Brain microvascular endothelial cell (primary cell): ENCODE measurements around the gene MAJIN.
"Not testable (repeated sequence)": the region's sequence is repeated elsewhere in the genome, so short reads cannot be mapped to it uniquely, and the experiment has no call there.

ENCODE experiments used
- DNase-seq: peaks from one replicate; pipeline ENCODE4 v3.0.0-alpha.2; 2020
- H3K27ac ChIP-seq: fragments of 250-450 bp; sonication (Bioruptor Pico); 2 replicates; pipeline ENCODE4 v1.5.1; 2020; ENCODE audit warnings: mild to moderate bottlenecking, moderate library complexity
- H3K27me3 ChIP-seq: fragments of 250-450 bp; sonication (Bioruptor Pico); replicated peaks from 2 replicates; pipeline ENCODE4 v1.5.1; 2020; ENCODE audit warnings: mild to moderate bottlenecking
- H3K36me3 ChIP-seq: fragments of 250-450 bp; sonication (Bioruptor Pico); replicated peaks from 2 replicates; pipeline ENCODE4 v1.5.1; 2020; ENCODE audit warnings: mild to moderate bottlenecking
- H3K4me3 ChIP-seq: 2 replicates; pipeline ENCODE4 v1.5.1; 2011; ENCODE audit warnings: low read depth, mild to moderate bottlenecking, control low read depth, low read length, moderate library complexity
- in situ Hi-C: cut with HindIII; loops from 2 replicates; pipeline ENCODE4 v1.10.0; 2017; ENCODE audit warnings: low sequenced_read_pairs, low pct_ligation_motif_present
- TF ChIP-seq, protein P1 (sequence below): IDR thresholded peaks from 2 replicates; pipeline ENCODE4 v1.5.1; 2011; ENCODE audit warnings: low read depth, mild to moderate bottlenecking, moderate library complexity, low read length, control low read depth, inconsistent platforms; ENCODE audit errors: missing control alignments

MAJIN gene

DNA sequence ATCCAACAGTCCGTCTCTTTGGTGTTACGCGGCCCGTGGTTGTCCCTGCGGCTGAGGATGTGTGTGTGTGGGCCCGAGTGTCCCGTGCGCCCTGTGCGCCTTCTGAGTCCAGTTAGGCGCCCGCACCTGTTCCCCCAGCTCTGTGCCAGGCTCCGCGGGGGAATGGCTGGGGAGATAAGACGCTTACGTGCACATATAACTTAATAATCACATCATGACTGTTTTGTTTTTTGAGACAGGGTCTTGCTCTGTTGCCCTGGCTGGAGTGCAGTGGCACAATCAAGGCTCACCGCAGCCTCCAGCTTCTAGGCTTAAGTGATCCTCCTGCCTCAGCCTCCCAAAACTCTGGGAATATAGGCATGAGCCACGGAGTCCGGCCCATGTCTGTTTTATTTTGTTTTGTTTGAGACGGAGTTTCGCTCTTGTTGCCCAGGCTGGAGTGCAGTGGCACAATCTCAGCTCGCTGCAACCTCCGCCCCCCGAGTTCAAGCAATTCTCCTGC is 42.9 kb upstream of the MAJIN start:
- peak overlapping the region; percentile 74 for H3K4me3 ChIP-seq
- no peaks in the 10 kb centered on the region for H3K27me3 ChIP-seq
- in situ Hi-C loops: no loop called here
- no peak for DNase-seq
- no peaks in the 10 kb centered on the region for H3K36me3 ChIP-seq
- H3K27ac ChIP-seq: peak overlapping the region; percentile 81
- TF ChIP-seq, protein P1, sequence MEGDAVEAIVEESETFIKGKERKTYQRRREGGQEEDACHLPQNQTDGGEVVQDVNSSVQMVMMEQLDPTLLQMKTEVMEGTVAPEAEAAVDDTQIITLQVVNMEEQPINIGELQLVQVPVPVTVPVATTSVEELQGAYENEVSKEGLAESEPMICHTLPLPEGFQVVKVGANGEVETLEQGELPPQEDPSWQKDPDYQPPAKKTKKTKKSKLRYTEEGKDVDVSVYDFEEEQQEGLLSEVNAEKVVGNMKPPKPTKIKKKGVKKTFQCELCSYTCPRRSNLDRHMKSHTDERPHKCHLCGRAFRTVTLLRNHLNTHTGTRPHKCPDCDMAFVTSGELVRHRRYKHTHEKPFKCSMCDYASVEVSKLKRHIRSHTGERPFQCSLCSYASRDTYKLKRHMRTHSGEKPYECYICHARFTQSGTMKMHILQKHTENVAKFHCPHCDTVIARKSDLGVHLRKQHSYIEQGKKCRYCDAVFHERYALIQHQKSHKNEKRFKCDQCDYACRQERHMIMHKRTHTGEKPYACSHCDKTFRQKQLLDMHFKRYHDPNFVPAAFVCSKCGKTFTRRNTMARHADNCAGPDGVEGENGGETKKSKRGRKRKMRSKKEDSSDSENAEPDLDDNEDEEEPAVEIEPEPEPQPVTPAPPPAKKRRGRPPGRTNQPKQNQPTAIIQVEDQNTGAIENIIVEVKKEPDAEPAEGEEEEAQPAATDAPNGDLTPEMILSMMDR: no peak

DNA sequence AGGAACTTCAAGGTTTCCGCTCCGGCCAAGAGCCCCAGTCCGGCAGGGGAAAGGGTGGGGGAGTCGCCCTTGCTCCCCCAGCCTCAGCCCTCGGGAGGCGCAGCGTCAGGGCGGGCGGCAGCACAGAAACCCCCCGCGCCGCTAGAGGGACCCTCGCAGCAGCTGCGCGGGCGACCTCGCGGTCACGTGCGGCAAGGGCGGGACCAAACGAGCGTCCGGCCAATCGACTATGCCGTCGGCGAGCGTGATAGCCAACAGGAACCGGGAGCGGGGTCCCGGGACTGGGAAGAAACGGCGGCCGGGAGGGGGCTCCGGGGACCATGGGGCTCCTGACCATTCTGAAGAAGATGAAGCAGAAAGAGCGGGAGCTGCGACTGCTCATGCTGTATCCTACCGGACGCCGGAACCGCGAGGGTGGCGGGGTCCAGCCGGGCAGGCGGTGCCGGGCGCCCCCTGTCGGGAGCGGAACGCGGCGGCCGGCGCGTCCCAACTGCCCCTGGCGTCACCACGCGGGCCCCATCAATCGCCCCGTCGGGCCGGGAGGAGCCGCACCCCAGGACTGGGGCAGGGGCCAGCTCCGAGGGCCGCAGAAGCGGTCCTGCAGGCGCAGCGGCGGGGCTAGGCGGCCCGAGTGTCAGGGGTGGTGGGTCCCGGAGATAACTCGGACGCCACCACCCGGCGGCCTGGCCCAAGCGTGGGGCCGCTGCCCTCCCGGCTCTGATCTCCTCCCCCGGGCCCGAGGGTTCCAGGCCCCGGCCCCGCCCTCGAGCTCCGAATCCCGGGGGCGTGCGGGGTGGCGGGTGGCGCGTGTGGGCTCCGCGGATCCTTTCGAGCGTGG is 42.2 kb upstream of the MAJIN start, which contains the start of gene ARL2:
ARL2 (plus strand) TSS at position 273 of the 838 bp plus-strand sequence; CDS start at position 321, 48 bp downstream.
- TF ChIP-seq, protein P1: peak; percentile 49
- in situ Hi-C loops: no loop called here
- Histone ChIP-seq H3K27me3 (no peaks in the 10 kb centered on the region), H3K36me3 (no peaks in the 10 kb centered on the region), H3K27ac (peak within 1 kb of the TSS; percentile 81), H3K4me3 (peak within 1 kb of the TSS; percentile 74)
- peak; percentile 79 for DNase-seq

DNA sequence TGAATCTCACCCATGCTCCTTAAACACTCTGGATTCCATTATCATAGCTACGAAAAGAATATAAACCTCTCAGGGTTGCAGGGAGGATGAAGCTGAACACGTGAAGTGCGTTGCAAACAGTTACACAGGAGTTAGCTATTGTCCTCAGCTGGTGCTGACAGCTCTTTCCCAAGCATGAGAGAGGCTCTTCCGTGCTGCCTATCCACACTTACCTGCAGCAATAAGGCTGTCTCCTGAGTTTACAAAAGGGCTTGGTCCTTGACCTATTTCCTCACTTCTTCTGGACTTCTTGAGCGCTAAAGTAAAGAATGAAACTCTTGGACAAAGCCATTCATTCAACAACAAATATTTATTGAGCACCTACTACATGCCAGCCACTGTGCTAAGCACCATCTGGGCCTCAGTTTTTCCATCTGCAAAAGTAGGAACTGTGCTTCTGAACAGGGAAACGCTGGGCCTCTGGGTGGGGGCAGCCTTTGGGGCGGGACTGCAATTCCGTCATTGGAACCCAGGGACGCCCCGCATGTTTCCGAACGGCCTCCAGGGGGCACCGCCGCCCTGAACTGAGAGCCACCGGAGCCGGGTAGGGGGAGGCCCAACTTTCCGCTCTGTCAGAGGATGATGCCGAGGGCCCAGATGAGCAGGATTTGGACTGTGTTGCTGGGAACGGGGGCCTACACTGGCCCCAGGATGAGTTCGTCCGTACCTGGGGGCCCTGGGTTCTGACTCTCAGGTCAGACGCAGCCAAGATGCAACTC is 41.4 kb upstream of the MAJIN start:
- peak overlapping the region; percentile 81 for H3K27ac ChIP-seq
- H3K4me3 ChIP-seq: peak overlapping the region; percentile 74
- in situ Hi-C loops: no loop called here
- peak; percentile 83 for DNase-seq
- H3K27me3 ChIP-seq: no peaks in the 10 kb centered on the region
- H3K36me3 ChIP-seq: no peaks in the 10 kb centered on the region
- TF ChIP-seq, protein P1: peak; percentile 87

DNA sequence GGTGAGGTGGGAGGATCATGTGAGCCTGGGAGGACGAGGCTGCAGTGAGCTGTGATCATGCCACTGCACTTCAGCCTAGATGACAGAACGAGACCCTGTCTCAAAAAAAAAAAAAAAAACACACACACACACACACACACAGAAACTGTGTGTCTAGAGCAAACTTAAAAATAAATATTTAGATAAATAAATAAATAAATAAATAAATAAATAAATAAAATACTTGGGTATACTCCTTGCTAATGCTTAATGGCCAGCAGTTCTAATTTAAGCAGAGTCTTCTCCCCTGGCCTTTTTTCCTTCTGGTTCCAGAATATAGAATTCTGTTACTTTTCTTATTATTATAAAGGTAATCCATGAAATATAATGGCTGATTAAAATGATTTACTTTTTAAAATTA is 37.0 kb upstream of the MAJIN start:
- in situ Hi-C loops: no loop called here
- no peak for DNase-seq
- no peak overlapping the region for H3K27ac ChIP-seq
- no peak overlapping the region for H3K4me3 ChIP-seq
- no peaks in the 10 kb centered on the region for H3K36me3 ChIP-seq
- no peaks in the 10 kb centered on the region for H3K27me3 ChIP-seq
- TF ChIP-seq, protein P1: no peak

DNA sequence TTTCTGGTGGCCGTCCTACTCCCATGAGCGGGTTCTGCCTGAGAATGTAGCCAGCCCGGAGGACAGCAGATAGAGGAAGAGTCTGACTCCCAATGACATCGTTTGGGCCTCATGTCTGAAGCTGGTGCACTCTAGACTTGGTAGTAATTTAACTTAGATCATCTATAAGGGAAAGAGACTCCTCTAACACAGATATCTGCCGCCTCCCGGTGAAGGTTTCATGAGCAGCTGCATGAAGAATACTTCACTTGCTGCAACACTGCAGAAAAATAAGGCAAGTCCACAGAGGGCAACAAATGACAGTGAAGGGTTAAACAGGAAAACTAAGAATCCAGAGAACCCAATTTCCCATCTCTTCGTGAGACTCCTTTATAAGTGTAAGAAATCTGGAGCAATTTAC is 36.1 kb upstream of the MAJIN start:
- H3K27ac ChIP-seq: no peak overlapping the region
- in situ Hi-C loops: no loop called here

DNA sequence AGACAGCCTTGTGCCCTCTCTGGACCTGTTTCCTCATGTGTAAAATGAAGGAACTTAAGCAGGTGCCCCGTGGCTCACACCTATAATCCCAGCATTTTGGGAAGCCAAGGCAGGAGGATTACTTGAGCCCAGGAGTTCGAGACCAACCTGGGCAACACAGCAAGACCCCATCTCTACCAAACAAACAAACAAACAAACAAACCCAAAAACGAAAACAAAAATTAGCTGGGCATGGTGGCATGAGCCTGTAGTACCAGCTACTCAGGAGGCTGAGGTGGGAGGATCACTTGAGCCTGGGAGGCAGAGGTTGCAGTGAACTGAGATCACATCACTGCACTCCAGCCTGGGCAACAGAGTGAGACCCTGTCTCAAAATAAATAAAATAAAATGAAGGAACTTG is 32.1 kb upstream of the MAJIN start:
- in situ Hi-C loops, H3K27me3 ChIP-seq, H3K4me3 ChIP-seq, H3K36me3 ChIP-seq, H3K27ac ChIP-seq, DNase-seq: not testable (repeated sequence)

More for the DNA sequence above, 36.1 kb upstream of the MAJIN start:
- no peak for DNase-seq
- Histone ChIP-seq H3K4me3 (no peak overlapping the region), H3K36me3 (no peaks in the 10 kb centered on the region), H3K27me3 (no peaks in the 10 kb centered on the region)
- TF ChIP-seq, protein P1: no peak
